Activated CD8-positive, alpha-beta memory T cell treated with anti-CD3 and anti-CD28 coated beads, Interleukin-2, amount 50 U/mL, for 24 hours (primary cell): ENCODE data around the gene CFAP99.

ENCODE experiments used
- DNase-seq: peaks from one replicate; pipeline ENCODE4 v3.0.0-alpha.2; 2020; ENCODE audit errors: extremely low read depth

The CFAP99 gene

GRCh38 chr4:2390784-2391421 lies 27.9 kb upstream of the CFAP99 start:
- no peak for DNase-seq

DNA sequence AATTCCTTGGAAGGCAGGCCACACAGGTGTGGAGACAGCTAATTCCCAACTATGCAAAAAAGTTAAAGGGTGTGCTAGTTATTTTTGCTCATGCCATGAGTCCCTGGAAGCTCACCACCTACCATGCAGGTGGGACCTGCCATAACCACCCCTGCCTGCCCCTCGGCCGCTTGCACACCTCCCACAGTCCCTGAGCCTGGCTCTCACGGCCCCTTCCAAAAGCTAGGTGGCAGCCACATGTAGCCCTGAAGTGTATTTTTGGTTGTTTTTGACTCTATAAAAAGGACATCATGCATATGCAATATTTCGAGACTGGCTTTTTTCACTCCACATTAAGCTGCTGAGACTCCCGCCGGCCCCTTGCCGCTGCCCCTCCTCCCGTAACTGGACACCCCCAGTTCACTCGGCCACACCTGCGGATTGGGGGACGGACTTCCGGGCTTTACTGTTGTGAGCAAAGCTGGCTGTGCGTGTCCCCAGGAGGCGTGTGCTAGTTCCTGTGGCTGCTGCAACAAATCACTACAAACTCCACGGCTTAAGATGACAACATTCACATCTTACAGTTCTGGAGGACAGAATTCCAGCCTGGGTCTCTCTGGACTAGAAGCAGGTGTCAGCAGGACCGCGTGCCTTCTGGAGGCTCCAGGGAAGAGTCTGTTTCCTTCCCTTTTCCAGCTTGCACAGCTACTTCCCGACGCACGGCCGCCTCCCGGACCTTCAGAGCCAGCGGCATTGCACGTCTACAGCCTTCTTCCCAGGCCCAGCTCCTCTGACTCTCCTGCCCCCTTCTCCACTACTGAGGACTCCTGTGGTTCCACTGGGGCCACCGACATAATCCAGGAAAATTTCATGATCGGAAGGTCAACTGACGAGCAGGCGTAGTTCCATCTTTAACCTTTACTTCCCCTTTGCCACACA lies 25.1 kb upstream of the CFAP99 start:
- DNase-seq, result no peak

DNA sequence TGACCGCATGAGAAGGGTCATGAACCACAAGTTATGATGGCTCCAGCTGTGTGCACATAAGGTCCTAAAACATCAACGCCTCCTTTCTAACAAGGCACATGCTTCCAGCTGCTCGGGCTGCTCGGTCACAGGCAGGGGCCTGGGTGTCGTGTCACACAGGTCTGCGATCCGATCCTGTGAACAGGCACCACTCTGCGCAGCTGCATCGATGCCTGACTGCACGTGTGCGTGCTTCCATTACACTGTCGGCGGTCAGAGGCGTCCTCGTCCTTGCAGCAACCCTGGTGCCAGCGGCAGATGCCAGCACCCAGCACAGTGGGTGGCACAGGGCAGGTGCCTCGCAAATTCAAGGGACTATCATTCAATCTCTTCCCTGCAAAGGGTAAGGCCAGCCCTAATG lies 24.2 kb upstream of the CFAP99 start:
- no peak for DNase-seq

DNA sequence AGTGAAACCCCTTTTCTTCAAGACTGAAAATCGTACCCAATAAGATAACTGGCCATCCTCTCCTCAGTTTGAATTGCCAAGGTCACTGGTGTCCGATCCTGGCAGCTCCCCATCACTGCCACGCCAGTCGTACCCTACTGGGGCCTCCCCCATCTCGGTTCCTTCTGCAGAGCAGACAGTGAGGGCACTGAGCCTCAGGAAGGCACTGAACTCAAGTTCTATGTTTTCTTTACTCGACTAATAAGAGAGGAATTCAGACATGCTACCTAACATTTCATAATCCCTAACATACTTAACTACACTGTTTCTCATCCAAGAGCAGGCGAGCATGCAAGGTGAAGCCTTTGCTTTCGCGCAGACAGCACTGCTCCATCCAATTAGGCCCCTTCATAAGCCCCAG lies 23.7 kb upstream of the CFAP99 start:
- no peak for DNase-seq

DNA sequence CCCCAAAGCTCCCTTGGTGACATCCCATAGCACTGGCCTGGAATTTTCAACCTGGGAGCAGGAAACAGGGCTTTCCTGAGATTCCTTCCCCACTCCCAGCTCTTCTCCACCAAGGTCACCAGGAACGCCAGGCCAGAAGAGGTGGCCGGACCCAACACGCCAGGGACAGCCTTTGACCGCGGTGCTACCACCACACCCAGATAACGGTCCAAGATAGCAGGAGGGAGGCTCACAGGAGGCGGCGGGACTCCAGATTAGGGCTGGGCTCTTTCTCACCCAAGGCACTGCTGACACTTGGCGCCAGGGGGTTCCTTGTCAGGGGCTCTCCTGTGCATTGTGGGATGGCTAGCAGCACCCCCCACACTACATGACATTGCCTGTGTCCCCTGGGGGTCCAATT lies 23.2 kb upstream of the CFAP99 start:
- DNase-seq, result no peak

- no peak for DNase-seq
Measured at GRCh38 chr4:2396781-2397368, 21.9 kb upstream of the CFAP99 start.

- DNase-seq, result no peak
Measured at GRCh38 chr4:2397596-2398379, 21.0 kb upstream of the CFAP99 start.

DNA sequence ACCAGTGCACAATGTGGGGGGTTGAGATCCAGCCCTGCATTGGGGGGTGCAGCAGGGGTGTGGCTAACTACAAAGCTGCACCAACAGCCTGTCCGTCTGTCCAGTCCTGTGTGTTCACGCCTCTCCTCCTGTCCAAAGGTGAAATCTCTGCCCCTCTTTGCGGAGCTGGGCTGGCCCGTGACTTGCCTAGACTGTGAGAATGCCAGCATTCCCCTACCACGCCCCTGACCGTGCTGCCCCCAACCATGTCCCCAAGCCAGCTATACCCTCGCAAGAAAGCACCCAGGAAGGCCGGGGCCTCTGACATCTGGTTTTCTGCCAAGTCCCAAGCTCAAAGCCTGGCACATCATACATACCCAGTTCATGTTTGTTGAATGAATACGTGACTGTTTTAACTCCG lies 19.5 kb upstream of the CFAP99 start:
- DNase-seq, result no peak

DNA sequence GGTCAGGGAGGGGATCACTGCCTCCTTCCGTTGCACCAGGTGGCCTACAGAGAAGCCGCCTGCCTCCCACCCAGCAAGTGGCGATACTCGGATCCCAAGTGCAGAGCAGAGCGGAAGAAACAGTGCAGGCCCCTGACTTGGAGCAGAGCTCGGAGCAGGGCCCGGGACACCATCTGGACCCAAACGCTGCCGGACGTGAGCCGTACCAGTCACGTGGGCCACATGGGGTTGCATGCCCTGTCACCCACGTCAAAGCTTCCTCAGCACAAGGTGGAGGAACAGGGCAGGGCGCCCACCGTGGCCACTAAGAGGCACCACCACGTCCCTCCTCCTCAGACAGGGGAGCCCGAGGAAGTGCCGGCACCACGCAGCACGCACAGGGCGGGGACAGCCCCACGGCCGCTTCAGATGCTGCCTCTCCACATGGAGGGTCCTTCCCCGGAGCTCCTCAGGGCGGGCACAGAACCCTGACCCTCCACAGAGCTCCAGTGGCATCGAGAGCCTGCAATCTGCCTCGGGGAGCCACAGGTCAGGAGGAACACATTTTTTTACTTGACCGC lies 19.0 kb upstream of the CFAP99 start:
- DNase-seq, result no peak

DNA sequence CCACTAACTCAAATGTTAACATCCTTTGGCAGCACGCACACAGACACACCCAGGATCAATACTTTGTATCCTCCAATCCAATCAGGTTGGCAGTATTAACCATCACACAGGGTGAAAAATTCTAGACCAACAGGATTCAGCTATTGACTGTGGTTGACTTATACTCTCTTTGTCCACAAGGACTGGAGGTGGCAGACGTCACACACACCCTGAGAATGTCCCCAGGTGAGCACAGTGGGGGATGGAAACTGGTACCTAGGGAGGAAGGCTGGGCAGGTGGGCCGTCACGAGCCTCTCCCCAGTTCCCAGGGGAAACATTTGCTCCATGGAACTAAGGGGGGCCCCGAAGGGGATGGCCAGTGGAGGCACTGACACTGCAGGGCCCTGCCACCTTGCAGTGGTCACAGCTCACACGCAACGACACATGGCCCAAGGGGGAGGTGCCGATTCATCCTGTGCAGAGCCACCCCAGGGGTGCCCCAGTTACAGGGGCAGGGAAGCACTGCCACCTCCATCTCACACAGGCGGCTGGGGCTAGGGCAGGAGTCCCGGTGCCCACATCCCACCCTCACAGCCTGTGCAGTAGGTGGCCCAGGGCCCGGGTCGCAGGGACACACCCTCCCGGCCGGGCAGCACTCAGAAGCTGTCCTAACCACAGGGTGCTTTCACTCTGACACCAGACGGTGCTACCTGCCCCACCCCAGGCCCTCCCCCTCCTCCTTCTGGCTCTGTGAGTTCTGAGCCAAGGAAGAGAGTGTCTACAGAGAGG lies 17.7 kb upstream of the CFAP99 start:
- no peak for DNase-seq

DNA sequence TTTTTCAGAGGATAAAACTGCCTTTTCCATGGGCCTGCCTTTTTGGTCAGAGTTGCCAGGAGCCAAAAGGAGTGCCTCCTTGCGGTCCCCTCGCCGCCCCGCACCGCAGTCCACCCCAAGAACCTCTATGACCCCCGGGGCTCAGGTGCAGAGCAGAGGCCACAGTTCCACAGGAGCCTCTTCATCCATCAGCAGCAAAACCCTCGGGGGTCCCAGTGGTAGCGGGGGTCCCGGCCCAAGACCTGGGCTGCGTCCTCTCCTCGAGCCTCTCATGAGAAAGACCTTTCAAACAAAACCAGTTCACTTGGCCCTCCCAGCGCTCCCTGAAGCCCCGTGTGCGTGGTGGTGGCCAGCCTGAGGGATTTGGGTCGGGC lies 17.2 kb upstream of the CFAP99 start:
- DNase-seq, result no peak

DNA sequence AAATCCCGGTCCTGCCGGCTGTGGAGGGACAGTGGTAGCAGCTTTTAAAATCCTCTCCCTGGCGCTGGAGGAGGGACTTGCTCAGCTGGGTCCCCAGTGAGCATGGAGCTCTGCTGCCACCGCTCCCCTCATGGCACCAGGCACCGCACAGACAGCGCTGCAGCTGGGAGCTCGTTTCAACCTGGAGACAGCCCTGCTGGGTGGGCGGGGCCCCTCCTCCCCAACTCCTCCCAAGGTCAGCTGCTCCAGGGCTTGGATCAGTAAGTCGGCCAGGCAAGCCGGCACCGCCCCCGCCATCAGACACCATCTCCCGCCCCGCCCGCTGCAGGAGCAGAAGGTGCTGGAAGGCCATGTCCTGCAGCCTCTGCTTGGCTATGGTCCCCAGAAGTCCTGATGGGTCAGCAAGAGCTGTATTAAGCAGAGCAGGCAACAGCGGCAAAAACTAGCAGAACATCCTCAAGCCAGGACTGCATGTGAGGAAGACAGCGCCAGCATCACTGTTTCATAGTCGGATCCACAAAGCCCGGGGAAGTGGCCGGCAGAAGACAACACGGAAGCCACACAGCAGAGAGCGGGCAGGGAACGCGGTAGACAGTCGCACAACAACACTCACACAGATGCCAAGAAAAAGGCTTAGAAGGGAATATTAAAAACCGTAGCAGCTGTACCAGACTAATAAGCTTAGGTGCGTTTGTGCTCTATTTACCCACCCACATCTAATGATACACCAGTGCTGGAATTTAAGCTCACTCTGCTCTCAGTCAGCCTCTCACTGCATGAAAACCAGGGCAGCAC lies 16.5 kb upstream of the CFAP99 start:
- DNase-seq, result no peak

- no peak for DNase-seq
Measured at GRCh38 chr4:2402941-2403340, 15.8 kb upstream of the CFAP99 start.

- no peak for DNase-seq
Measured at GRCh38 chr4:2406406-2406805, 12.3 kb upstream of the CFAP99 start.

DNA sequence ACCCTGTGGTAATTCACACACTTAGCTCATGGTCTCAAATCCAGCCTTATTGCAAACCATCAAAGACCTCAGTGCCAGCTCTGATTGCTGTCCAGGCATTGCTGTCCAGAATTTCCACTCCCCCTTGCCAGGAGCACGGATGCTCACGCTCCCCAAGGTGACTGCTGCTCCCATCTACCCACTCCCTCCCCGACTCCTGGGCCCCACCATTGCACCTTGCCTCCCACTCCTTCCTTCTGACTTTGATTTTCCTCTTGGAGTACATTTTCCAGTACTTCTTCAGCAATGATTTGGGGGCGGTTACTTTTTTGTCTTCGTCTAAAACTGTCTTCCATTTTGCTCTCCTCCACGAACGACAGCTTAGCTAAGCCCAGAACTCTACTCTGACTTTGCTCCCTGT lies 11.8 kb upstream of the CFAP99 start:
- DNase-seq, result no peak

DNA sequence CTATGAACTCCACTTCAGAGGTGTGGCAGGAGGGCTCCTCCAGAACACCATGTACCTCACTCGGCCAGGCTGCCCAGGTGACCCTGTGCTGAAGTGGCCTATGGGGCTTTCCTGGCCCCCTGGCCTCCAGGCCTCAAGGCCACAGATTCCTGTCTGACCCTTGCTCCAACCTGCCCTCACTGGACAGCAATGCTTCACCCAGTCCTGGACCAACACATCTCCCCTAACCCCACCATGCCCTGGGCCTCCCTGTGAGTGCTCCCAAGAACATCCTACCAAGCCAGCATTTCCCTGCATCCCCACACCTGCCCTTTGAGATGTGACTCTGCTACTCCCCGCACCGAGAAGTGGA lies 10.8 kb upstream of the CFAP99 start:
- no peak for DNase-seq

DNA sequence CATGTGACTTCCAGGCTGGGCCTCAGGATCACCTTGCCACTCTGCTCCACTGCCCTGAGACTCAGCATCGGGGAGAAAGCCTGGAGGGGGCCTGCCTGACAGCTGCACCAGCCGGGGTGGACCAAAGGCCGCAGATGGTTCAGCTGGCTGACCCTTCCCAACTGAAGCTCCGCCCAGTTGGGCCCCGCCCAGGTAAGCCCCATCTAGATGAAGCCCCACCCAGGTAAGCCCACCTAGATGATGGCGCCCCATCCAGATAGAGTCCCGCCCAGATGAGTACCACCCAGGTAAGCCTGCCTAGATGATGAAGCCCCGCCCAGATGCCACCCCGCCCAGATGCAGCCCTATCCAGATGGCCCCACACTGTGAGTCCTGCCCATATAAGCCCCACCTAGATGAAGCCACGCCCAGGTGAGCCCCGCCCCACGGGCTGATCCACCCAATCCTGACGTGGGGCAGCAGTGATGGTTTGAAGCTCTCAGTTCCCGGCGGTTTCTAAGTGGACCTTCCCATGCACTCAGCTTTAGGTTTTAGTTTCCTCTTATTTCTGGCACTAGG lies 10.3 kb upstream of the CFAP99 start:
- no peak for DNase-seq

- DNase-seq, result no peak
Measured at GRCh38 chr4:2408976-2409375, 9.8 kb upstream of the CFAP99 start.

DNA sequence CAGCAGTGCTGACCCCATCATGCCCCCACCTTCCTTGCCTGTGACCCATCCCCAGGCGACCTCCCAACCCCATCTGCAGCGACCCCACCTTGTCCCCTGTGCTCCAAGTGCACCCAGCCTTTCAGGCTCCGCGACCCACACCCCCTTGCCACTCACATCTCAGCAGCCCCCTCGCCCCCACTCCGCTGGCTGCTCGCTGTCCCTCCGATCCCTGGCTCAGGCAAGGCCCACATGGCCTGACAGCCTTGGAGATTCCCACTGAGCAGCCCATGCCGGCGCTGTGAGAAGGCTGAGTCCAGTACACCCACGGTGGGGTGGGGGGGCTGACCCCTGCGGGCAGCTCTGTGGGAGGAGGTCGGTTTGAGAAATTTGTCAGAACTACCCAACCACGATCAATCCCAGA lies 9.4 kb upstream of the CFAP99 start:
- DNase-seq, result no peak
